HuH-7 (cell line): ENCODE measurements around the gene JAK1.
"Not testable (repeated sequence)": the region's sequence is repeated elsewhere in the genome, so short reads cannot be mapped to it uniquely, and the experiment has no call there.

Source experiments
- DNase-seq: peaks from one replicate; pipeline ENCODE4 v3.0.0; 2011; ENCODE audit warnings: low spot score

The JAK1 gene

DNA sequence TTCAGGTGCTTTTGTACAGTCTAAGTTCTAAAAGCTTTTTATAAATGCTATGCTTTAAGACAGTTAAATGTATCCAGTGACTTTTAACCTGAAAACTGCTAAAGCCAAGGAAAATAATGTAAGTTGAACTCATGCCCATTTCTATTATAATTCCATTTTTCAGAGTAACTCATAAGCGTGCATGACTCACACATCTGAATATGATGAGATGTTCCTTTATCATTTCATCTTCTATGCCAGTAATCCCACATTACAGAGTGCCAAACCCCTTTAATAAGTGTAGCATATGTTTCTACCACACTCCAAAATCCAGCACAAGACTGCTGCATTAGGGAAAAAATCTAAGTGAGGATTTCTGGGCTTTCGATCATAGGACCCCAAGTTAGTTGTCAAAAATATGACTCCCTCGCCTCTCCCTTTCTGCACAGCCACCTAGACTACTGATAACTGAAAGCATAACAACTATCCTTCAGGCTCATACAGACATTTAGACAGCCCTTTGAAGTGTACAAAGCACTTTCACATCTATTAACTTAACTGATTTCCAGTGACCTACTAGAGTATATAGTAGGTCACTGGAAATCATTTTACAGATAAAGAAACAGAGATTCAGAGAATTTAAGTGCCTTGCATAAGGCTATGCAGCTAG lies 45.3 kb downstream of the JAK1 start:
- DNase-seq: no peak

DNA sequence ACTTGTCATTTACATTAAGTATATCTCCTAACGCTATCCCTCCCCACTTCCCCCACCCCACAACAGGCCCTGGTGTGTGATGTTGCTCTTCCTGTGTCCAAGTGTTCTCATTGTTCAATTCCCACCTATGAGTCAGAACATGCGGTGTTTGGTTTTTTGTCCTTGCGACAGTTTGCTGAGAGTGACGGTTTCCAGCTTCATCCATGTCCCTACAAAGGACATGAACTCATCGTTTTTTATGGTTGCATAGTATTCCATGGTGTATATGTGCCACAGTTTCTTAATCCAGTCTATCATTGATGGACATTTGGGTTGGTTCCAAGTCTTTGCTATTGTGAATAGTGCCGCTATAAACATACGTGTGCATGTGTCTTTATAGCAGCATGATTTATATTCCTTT lies 47.2 kb downstream of the JAK1 start:
- DNase-seq: not testable (repeated sequence)

DNA sequence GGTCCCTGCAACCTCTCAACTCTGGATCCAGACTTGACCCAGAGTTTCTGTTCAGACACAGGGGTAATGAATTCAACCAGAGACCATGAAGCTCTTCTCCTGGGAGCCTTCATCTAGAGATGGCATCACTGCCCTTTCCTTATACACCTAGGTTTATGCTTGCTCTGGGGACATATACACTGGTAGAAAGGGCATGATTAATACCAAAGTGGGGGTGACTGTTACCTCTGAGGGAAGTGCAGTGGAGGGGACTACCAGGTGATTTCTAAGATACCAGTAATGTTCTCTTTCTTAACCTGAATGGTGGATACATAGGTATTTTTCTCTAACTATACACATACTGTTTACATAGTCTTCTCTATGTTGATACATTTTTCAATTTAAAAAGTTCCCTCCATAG lies 48.4 kb downstream of the JAK1 start:
- DNase-seq: no peak

DNA sequence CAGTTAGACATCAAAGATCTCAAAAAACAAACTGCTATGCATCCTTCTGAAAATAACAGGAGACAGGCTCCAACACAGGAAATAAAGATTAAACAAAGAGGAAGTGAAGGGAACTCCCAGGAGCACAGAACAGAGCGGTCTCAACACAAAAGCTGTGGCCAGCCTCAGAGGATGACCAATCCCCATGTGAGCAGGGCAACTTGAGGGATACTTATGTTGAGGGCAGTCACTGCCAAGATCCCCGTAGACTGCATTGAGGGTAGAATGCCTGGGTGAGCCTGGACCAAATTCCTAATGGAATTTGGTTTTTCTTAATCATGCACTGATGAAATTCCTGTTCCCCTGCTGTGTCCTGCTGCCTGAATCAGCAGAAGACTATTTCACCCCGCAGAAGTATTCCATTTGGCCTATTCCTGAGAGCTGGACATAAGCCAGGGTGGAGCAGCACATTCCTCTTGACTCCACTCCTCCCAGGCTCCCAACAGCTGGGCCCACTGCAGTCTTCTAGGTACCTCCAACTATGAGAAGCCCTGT lies 49.0 kb downstream of the JAK1 start:
- no peak for DNase-seq

DNA sequence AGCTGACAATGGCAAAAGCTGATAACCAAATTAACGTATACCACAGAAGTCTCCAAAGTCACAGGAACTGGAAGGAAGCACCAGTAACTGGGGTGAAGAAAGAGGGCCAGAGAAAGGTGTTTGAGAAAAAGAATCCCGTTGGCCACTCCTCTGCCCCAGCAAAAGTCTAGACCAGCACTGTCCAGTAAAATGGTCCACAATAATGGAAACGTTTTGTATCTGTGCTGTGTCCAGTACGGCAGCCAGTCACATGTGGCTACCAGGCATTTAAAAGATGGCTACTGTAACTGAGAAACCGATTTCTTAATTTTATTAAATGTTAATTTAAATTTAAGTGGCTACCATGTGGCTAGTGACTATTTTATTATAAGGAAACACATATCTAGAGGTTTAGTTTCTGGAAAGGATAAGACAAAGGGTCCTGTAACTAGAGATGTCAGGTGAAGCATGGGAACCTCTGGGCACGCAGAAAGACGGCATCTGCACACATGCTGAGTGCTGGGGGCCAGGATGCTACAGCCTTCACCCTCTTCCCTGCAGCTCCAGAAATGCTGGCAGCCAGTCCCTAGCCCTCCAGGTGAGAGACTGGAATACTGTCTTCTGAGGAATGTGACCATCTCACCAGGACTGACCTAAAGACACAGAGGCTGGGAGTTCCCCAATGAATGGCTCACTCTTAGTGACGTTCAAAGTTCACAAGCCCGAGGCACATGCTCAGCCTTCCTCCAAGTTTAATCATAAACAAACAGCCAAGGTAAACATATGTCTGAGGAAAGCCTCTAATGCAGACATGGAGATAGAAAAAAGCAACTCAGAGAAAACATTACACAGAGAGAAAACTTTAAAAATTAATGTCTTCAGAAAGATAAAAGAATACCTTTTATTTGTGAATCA lies 50.7 kb downstream of the JAK1 start:
- DNase-seq: peak; percentile 56

DNA sequence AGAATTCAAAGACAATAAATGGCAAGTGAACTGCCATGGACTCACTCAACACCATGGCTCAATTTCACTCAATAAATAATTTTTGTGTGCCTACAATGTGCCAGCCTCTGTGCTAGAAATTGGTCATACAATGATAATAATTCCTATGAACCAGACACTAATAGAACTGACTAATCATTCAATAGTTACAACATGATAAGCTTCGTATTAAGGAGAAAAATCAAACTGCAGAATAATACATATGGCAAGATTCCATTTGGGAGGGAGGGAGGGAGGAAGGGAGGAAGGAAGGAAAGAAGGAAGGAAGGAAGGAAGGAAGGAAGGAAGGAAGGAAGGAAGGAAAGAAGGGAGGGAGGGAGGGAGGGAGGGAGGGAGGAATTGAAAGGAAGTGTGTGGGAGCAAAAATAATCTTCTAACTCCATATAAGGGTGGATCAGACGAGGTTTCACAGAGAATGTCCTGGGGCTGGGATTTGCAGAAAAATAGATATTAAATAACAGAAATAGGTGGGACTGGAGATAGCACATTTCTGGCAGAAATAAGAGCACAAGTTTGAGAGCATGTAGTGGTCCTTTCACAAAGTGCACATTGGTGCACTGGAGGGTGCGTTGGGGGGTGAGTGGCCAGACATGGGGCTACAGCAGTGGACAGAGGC lies 52.9 kb downstream of the JAK1 start:
- DNase-seq: no peak

DNA sequence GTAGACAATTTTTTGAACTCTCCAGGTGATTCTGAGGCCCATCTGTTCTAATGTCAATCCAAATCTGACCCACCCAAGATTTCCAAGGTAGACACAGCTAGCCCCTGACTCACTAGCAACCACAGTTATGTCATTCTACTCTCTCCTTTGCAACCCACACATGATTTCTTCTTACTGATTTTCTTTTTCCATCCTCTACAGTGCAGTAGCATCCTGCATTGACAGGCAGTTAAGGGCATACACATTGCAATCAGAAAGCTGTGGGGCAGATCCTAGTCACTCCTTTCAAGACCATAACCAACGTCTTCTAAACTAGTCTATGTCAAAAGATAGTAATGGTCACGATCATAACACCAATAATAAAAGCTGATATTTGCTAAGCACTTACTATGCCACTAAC lies 54.2 kb downstream of the JAK1 start:
- DNase-seq: no peak

DNA sequence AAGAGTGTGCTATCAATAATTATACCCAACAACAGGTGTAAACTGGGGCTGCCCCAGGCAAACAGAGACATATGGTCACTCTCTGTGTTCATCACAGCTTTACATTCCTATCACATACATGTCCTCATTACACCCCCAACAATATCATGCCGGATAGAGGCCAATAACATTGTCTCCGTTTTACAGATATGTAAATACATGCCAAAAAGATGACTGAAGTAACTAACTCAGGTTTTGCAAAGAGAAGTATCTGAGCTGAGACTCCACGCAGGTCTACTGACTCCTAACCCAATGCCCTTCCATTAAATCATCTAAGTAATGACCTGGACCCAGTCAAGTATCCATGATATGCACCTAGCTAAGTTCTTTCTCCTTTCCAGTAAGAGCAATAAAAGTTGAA lies 55.0 kb downstream of the JAK1 start:
- DNase-seq: no peak

DNA sequence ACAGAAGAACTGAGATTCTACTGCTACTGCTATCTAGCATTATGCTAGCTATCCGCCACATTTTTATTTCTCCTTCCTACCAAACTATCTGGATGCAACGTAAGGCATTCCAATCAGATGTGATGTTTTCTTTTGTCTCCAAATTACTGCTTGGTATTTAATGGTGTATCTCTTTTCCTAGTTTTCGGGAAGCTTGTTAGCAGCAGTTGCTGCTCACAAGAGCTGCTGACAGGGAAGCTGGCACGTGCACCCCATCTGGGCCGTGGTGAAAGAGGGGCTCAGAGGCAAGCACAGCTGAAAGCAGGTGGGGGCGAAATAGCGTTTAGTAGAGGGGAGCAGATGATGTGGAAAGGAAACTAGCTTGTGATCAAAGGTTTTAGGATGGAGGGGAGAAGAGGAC lies 57.3 kb downstream of the JAK1 start:
- no peak for DNase-seq

DNA sequence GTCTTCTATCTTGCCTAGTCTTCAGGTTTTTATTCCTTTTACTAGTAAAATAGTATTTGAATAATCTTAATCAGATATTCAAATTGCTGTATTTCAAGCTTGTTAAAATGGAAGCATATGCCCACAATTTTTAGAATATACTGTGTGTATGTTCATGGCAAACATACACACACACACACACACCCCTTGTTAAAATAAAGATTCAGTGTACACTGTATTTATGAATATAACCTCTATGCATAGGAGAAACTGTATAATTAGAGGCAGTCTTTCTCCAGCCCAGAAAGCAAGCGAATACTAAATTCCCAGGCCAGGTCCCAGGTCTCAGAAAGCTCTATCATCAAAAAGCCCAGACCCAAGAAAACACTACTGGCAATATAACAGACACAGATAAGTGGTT lies 57.8 kb downstream of the JAK1 start:
- DNase-seq: no peak

DNA sequence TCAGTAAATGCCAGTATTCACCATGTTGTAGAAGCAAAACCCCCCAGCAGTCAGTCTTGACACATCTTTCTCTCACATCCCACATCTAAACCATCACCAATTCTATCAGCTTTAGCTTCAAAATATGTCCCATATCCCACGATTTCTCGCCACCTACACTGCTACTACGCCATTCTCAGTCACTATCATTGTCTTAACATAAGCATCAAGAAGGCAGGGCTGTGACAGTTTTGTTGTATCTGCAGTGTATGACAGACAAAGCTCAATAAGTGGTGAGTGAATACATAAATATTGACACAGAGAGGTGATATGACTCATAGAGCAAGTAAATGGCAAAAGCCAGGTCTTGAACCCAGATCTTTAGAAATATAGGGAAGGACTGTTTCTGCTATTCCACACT lies 59.9 kb downstream of the JAK1 start:
- no peak for DNase-seq

DNA sequence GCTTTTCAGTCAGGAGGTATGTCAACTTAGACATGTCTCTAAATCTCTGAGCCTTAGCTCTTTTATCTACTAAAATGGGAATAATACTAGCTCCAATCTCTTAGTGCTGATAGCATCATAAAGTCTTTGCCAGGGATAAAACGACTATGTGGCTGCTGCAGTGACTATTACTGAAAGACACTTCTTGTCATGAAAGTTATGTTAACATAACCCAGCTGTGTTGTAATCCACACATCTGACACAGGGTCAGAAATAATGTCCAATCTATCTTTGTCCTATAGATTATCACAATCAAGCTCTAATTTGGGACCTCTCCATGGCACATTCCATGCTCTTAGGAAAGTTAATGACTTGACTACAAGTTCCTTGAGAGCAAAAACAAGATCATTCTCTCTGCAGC lies 62.8 kb downstream of the JAK1 start:
- DNase-seq: no peak

DNA sequence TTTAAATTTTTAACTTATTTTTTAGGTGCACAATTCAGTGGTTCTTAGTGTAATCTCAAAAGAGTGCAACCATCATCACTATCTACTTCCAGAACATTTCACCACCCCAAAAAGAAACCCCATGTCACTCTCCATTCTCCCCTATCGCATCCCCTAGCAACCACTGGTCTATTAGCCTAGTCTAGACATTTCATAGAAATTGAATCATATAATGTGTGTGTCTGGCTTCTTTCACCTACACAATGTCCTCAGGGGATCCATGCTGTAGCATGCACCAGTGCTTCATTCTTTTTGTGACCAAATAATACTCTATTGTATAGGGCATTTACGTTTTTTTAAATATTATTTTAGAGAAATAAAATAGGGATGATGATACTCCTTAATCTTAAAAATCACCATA lies 64.7 kb downstream of the JAK1 start:
- DNase-seq: no peak

DNA sequence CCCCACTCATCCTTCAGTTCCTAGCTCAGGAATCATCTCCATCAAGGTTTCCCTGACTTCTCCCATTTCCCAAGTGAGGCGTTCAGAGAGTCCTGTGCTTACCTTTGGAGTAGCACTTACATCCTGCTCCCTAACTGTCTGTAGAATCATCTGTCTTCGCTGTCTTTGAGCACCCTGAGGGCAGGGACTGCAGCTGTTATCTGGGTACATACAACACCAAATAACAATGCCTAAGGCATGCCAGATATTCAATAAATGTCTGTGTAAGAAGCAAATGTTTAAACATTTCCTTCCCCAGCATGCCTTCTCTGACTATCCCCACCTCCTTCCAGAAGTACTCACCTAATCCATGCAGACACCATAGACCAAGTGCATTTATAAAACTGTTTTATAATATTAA lies 65.4 kb downstream of the JAK1 start:
- no peak for DNase-seq

DNA sequence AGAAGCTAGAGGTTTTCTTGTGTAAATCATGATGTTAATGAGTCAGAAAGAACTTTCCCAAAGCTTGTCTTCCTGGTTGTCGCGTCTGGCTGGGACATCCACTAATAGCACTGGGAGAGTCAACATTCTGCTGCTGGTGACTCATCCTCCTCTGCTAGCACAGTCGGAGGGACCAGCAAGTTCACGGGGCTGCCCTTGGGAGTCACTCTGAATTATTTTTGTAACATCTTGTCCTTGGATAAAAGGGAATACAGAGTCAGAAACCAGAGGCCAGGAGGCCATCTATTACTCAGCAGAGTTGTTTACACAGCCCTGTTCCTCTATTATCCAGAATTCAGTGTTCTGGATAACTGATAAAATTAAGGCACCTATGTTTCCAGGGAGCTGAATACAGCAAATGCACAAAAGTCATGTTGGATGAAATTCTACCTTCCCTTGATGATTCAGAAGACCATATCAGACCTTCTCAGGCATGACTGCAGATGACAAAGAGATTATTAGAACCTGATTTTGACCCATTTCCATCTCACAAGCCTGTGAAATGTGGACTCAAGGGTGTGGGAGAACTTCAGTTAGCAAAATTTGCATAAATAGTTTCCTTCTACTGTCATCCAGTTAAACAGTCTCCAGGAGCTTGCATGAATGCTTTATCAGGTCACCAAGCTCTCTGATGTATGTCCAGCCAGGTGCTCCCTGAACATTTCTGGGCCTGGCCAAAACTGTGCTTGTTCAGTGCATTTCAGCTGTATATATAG lies 68.1 kb downstream of the JAK1 start:
- peak; percentile 51 for DNase-seq

DNA sequence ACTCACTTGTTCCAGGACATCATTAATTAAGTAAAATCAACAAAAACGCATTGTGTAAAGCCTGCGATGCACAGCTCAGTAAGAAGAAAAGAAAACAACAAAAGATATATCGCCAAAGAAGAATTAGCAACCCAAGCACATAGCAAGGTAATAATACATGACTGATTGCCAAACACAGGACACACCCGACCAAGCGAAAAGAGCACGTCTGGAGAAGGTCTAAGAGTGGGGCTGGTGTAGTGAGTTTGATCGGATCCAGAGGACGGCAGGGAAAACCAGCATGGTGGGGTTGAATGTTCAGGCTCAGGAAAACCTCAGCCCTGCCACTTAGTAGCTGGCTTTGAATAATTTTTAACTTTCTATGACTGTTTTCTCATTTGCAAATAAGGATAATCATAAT lies 69.8 kb downstream of the JAK1 start:
- no peak for DNase-seq

DNA sequence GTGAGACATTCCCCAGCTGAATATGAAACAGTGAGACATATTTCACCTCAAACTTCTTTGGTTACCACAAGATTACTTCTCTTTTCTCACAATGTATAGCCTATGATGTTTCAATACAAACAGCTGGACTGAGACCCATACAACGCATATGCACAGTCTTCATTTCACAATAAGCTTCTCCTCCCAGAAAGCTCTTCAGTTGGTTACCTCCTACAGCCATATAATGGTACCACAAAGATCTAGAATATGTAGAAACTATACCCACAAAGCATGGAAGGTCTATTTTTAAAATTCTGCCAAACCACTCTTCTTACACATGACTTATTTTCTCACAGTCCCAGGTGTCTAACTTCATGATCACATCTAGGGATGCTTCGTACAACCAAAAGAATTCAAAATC lies 70.8 kb downstream of the JAK1 start:
- no peak for DNase-seq

DNA sequence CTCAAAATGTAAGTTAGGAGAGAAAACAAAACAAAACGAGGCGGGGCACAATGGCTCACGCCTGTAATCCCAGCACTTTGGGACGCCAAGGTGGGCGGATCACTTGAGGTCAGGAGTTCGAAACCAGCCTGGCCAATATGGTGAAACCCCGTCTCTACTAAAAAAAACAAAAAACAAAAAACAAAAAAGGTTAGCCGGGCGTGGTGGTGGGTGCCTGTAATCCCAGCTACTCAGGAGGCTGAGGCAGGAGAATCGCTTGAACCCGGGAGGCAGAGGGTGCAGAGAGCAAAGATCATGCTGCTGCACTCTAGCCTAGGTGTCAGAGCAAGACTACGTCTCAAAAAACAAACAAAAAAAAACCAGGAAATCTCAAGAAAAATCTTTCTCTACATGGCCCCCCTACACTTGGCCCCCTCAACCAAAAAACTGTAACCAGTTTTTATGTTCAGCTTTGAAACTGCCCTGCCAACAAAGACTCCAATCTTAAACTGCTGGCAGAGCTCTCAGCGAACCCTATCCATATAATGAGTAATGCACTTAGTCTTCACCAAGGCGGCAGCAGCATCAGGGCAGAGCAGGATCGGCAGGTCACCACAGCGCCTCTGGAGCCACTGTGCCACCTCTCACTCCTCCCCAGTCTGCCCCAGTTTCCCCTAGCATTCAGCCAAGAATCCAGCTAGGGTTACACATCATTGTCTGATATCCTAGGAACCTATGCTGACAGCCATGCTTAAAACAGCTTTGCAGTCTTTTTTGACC lies 71.7 kb downstream of the JAK1 start:
- no peak for DNase-seq

DNA sequence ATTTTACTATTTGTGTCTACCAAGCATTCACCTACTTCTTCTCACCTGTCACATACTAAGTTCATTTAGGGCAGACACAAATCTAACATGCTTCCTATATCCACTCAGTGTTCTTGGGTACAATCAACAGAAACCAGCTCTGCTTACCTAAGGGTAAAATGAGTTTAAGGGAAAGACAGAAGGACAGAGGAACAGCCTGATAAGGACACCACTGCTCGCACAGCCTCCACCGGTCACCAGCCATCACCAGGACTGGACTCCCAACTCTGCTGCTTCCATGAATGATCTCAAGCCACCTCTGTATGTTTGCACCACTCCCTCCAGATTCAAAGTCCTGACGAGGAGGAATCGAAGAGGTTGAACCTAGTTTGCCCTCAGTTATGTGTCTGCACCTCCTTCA lies 72.4 kb downstream of the JAK1 start:
- no peak for DNase-seq

DNA sequence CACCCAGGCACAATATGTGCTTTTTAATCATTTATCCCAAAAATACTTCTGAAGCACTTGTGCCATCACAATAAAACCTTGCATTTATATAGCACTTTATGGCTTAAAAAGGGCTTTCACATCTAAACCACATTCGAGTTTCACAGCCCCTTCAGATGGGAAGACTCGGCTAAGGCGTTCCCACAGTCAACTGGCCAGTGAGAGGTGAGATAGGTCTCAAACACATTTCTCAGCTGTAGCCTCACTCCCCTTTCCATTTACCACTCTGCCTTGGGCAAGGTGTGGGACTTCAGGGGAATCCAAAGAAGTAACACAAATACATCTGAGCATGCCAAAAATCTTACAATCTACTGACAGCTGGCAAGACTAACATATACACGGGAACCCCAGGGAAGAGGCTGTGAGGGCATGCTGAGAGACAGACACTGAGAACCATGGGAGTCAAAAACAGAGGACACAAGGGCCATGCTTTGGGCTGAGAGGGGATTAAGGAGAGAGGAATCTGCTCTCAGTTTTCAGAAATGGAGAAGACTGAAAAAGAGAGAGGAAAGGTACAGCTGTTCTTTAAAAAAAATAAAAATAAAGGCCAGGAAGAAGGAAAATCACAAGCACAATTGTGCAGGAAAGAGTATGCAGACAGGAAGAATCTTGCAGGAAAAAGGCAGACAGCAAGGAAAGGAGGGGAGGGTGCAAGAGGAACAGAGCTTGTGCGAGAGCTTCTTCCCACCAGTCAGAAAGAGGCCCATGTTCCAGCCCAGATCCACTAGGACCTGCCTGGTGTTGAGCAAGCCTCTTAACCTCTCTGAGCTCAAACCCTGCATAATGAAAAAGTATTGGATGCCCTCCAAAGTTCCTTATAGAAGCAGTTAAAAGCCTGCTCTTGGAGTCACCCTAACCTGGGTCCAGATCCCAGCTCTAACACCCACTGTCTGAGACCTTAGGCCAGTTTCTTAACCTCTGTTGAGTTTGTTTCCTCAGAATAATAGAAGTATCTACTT lies 73.5 kb downstream of the JAK1 start:
- no peak for DNase-seq
